SIG-M5 treated with dmso at 0.1 percent for 504 hours (cell line): ENCODE measurements around the gene SMYD3.

Source experiments
- DNase-seq: peaks from one replicate; lab custom pipeline; 2025; ENCODE audit not compliant: unreplicated experiment; lab: John Stamatoyannopoulos, UW

SMYD3 gene

DNA sequence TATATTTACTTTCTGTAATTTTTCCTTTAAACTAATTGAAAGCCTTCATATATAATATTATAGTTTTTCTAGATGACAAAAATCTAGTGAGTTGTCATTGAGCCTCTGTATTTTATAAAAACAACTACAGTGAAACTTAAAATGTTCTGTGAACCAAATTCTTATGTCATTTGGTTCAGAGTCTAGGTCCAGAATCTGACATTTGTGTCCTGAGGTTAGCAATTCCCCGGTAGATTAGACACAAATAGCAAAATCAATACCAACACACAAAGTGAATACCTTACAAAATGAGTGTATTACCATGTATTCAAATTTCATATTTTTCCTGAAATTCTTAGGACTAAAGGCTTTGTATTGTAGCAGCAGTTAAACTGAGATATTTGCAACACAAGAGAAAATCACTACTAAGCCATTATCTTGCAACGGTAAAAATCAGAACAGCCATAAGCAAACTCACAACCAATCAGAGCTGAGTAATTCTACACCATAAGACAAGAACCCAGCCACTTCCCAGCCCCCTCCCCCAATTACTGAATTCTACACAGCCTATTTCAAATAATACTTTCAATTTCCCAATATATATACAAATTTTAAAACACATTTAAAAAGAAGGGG lies 573.5 kb downstream of the SMYD3 start:
- DNase-seq: no peak

DNA sequence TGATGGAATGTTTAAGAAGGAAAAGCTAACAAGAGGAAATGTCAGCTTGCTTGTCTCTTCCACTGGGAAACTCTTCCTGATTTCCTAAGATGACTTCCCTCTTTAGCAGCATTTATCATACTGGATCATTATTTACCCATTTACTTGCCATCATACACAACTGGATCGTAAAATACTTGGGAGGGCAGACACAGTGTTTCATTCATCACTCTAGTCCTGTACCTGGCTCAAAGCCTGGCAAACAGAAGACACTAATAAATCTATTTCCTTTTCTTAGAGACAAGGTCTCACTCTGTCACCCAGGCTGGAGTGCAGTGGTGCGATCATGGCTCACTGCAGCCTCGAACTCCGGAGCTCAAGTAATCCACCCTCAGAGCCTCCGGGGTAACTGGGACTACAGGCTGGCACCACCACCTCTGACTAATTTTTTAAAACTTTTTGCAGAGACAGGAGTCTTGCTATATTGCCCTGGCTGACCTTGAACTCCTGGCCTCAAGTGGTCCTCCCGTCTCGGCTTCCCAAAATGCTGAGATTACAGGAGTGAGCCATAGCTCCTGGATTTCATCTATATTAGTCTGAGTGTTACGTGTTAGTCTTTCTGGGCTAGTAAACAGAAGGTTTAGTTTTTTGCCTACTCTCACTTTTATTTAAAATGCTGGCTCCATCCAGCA lies 574.6 kb downstream of the SMYD3 start:
- no peak for DNase-seq

DNA sequence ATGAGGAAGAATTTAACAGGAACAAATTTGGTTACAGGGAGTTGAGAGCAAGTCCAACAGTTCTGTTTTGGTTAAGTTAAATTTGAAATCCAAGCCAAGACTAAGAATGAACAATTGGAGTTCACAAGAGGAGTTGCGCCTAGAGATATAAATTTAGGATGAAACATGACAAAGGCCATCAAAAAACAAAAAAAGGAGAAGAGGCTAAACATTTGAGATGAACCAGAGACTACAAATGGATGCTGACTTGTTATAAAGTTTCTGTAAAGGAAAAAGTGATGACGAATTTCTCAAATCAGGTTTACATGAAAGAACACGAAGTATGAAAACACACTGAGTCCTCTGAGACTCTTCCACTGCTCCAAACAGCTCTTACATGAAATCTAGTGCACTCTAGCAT lies 575.6 kb downstream of the SMYD3 start:
- DNase-seq: no peak

DNA sequence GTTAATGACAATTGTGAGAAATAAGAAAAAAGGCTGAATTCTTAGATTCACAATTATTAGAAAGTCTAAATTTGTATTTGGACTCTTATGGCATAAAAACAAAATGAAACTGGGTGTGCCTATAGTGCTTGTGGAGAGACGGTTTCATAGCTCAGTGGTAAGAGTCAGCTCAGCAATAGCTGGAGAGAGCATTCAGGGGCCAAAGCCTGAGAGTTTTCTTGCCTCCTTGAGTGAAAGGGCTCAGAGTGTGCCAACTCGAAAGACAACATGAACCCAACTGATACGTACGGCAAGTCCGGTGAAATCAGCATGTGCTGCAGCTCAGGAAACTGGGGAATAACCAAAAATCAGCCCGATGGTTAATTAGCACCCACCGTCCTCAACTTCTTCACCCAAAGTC lies 577.9 kb downstream of the SMYD3 start:
- no peak for DNase-seq

DNA sequence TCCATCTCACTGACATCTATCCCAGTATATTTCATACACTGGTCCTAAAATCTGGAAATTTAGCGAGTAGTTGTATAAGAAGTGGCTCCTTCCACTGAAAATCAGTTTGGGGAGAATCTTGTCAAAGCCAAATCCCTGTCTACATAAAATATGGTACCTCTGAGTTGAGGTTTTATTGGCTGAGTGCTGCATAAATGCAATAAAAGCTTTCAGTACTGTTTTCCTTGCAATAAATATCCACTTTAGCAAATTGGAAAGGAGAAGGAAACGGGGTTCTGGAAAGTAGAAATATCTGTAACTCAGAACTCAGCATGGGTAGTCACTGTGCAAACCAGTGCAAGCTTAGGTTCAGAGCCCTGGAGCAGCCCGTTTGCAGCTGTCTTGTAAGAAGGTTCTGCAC lies 580.2 kb downstream of the SMYD3 start:
- no peak for DNase-seq

DNA sequence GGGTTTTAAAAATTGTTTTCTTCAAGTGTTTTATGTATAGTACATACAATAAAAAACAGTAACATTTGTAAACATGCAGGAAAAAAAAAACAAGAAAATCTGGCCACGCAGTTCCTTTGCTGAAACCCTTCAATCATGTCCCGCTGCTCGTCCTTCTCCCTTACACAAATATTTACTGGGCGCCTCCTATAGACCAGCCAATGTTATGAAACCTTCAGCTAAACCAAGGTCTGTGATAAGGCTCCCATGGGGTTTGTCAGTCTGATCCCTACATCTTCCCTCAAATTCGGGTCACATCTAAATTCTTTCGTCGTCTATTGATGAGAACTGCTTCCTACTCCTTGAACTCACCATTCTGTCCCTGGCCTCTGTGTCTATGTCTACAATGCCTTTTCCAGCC lies 583.9 kb downstream of the SMYD3 start:
- no peak for DNase-seq

DNA sequence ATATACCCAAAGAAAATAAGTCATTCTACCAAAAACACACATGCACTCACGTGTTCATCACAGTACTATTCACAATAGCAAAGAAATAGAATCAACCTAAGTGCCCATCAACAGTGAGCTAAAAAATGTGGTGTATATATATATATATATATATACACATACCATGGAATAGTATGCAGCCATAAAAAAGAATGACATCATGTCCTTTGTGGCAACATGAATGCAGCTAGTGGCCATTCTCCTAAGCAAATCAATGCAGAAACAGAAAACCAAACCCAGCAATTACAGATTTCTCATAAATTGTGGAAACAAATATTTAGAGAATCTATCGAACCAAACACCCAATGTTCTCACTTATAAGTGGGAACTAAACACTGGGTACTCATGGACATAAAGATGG lies 585.7 kb downstream of the SMYD3 start:
- no peak for DNase-seq

DNA sequence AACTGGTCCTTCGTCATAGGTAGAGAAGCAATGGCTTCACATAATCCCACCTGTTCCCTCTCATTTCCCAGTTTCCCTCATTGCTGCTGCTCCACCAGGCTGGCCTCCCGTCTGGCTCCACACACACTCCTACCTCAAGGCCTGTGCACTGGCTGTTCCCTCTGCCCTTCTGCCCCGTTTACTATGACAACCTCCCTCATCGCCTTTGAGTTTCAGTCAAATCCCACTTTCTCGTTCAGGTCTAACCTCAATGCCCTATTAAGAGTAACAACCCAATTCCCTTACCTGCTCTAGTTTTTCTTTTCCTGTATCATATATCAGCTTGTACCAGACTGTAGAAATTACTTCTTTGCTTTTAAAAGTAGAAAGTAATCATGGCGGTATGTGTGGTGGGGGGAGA lies 589.7 kb downstream of the SMYD3 start:
- DNase-seq: no peak

DNA sequence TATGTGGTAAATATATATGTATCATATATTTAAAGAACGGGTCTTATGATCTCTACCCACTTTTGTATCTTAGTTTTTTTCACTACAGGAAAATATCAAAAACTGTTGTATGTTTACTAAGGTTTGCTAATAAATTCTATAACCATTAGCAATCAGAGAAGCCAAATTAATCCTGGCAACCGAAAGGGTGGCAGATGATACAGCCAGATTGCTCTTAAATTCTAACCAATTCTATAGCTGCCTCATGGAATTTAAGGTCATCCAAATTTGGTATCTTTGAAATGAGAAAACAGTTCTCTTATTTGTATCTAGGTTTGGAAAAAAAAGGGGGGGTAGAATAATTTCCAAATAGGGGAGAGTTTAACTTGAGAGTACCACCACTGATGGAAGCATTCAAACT lies 591.2 kb downstream of the SMYD3 start:
- DNase-seq: no peak

DNA sequence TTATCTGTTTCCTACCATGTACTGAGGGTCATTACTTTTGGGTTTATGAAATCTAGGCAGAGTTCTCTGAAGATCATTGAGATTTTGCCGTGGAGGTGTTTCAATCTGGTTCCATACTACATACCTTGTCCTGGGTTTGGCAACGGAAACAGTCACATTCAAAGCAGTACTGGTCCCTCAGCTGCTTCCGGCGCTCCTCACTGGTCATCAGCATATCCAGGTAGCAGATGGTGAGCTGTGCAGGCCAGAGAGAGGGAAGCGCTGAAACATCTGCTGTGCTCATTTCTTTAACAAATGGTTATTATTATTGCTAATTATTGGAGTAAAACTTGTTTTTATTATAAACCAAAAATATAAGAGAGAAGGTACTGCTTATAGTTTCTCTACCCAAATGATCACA lies 591.7 kb downstream of the SMYD3 start:
- no peak for DNase-seq

DNA sequence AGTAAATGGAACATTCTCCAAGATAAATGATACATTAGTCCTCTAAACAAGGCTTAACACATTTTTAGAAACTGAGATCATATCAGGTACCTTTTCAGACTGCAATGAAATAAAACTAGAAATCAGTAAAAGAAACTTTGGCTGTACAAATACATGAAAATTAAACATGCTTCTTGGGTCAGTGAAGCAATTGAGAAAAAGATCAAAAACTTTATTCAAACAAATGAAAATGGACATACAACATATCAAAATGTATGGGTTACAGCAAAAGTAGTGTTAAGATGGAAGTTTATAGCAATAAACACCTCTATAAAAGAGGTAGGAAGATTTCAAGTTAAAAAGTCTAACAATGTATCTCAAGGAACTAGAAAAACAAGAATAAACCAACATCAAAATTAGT lies 598.5 kb downstream of the SMYD3 start:
- no peak for DNase-seq

DNA sequence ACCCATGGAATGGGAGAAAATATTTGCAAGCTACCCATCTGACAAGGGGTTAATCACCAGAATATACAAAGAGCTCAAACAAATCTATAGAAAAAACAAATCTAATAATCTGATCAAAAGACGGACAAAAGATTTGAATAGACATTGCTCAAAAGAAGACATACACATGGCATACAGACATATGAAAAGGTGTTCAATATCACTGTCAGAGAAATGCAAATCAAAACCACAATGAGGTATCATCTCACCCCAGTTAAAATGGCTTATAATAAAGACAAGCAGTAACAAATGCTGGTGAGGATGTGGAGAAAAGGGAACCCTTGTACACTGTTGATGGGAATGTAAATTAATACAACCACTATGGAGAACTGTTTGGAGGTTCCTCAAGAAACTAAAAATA lies 600.9 kb downstream of the SMYD3 start:
- DNase-seq: no peak

DNA sequence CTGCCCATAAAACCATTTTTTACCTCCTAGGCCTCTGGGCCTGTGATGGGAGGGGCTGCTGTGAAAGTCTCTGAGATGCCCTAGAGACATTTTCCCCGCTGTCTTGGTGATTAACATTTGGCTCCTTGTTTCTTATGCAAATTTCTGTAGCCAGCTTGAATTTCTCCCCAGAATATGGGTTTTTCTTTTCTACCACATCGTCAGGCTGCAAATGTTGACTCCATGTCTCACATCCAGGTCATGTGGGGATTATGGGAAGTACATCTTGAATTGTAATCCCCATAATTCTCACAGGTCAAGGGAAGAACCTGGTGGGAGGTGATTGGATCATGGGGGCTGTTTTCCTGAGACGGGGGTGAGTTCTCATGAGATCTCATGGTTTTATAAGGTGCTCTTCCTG lies 603.2 kb downstream of the SMYD3 start:
- no peak for DNase-seq

DNA sequence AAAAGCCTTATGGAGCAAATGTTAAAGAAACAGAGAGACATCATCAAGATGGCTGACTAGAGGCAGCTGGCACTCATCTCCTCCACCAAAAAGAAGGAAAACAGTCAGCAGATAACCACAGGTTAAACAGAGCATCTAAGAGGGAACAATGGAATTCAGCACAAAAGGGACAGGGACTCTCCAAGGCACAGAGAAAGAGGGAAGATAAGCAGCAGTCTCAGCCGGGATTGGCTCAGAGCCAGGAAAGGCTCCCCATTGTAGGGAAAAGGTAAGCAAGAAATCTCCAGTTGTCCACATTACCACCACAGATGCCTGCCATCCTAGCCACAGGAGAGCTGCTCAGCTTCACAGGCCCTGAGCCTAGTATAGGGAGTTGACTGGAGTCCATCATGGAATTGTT lies 605.5 kb downstream of the SMYD3 start:
- DNase-seq: no peak

DNA sequence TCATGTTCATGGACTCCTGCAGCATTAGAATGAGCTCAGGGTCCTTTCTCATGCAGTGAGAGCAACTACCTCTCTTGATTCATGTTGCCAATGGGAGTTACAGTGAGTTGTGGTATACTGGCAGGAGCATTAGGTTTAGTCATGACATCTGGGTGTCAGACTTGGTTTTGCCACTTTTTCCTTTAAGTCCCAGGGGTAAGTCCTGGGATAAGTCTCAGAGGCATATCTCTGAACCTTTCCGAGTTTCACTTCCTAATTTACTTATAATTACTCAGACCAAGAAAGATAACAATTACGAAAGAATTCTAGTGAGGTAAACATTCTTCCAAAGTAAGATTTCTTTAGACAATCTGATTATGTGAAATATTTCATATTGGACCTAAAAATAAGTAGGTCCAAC lies 606.0 kb downstream of the SMYD3 start:
- DNase-seq: peak; percentile 70

DNA sequence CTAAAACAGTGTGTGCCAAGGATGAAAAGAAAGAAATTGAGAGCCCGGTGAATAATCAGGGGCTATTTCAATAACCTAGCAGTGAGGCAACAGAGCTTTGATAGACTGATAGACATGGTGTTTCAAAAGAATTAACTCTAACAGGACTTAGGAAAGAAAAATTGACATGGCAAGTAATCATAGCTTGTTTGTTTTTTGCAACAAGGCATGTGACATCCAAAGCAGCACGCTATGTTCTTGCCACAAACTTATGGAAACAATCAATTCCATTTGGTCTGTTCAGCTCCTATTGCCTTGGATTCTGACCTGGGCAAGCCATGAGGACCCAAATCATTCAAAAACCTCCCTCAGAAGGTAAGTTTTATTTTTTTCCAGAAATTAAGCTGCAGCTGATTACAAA lies 608.5 kb downstream of the SMYD3 start:
- DNase-seq: no peak

DNA sequence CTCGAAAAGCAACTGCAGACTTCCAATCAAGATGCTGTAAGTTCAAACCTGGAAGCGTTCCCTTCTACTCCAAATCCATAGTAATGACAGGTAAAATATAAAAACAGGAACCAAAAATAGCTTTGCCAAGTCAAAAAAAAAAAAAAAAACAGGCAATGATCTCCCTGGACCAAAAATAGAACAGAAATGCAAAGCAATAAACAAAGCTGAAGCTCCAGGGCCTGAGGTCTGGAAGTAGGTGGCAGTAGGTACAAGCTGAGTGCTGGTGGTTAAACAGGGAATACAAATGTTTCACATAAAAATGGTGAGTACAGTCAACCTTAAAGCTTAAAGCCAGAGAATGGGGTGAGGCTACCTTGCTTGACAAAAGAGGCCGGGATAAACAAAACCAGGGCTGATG lies 610.8 kb downstream of the SMYD3 start:
- no peak for DNase-seq

DNA sequence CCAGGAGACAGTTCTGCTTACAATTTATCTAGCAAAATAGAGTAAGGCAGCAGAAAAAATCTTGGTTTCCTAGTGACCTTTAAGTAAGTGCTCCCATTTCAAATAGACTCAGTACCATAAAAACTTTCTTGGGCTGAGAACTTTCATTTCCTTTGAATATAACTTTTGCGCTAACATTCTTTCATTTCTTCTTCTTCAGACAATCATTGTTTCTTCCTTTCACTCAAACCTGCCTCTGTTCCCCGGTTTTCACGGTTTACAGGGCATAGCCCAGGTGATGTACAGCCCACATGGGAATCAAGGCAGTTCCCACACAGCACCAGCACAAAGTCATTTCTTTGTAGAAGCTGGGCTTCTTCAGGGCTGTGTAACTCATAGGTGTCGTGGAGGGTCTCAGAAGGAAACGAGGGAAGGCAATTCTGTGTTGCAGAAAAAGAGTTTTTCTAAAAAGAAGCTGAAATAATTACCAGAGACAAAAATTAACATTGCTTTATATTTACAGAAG lies 611.6 kb downstream of the SMYD3 start:
- no peak for DNase-seq

DNA sequence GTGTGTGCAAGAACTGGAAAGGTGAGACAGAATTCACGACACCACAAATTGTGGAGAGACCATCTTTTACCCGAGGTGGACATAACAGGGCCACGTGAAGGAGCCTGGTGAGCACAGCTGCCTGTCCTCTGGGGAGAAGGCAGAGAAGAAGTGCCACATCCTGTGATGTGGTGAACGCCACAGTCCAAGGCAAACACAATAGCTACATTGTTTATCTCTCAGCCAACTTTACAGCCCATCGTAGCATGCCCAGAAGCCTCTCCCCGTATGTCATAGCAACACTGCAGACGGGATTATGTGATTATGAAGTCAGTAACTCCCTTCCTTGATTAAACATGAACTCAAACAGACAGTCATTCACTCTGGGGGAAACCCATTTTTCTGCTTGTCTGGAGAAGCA lies 612.2 kb downstream of the SMYD3 start:
- no peak for DNase-seq

DNA sequence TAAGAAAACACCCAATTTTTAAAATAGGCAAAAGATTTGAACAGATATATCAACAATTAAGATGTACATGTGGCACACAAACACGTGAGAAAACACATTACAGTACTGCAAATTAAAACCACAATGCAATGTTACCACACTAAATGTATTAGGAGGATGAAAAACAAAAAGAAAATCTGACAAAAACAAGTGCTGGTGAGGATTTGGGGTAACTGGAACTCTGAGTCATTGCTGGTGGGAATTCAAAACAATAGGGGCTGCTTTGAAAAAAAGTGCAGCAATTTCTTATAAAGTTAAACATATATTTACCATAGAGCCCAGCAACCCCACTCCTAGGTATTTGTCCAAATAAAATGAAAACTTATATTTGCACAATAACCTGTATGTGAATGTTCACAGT lies 614.1 kb downstream of the SMYD3 start:
- no peak for DNase-seq

DNA sequence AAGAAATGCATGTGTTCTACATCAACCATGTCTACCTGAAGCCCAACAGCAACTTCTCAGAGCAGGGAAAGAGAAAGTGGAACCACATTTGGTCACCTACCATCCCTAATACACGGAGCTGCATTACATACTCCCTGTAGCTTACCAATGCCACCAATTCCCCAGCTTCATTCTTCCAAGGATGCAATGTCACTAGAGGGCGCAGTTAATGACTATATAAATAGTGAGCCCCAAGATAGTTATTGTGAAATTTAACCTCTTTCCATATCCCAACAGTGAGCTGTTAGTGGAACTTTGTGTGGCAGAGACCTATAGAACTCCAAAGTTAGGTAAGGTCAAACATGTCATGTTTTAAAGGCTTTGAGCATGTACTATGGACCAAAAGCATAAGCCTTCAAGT lies 618.3 kb downstream of the SMYD3 start:
- DNase-seq: peak; percentile 70

DNA sequence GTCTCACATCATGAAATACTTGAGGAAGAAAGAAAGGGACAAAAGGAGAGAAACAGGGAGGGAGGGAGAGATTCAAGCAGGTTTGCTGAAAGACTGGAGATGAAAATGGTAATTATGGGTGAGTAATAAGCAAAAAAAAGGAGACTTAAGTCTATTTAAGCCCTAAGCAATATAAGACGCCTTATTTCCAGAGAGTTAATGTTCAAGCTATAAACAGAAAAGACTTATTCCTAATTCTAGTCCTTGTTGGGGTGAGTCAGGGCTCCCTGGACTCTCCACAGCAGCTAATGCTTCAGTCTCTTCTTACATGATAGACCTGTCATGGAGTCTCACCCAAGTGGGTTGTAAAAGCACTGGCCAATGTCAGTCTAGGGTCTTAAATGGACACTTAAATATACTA lies 619.2 kb downstream of the SMYD3 start:
- DNase-seq: no peak

DNA sequence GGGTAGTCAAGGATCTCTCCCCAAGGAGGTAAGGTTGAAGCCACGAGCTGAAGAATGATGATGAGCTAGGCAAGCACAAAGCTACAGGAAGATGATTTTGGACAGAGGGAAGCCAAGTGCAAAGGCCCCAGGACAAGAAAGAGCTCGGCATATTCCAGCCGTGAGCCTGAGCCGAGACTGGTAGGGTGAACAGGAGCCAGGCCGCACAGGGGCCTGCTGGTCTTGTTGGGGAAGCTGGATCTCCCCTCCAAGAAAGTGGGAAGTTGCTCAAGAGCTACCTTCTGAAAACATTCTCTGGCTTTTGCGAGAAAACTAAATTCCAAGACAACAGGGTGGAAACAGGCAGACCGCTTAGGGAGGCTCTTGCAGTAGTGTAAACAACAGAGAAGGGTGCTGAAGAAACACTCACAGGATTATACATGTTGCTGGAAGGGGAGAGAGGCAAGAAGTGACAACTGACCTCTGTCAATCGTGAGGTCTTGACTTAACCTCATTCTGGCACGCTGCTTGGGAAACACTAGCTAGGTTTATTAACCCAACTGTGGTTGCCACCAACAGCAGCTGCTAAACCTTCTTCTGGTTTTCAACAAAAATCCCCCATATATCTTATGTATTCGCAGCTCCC lies 625.2 kb downstream of the SMYD3 start:
- no peak for DNase-seq
